ENCODE measurements around the gene CDSN.

Gene CDSN

DNA sequence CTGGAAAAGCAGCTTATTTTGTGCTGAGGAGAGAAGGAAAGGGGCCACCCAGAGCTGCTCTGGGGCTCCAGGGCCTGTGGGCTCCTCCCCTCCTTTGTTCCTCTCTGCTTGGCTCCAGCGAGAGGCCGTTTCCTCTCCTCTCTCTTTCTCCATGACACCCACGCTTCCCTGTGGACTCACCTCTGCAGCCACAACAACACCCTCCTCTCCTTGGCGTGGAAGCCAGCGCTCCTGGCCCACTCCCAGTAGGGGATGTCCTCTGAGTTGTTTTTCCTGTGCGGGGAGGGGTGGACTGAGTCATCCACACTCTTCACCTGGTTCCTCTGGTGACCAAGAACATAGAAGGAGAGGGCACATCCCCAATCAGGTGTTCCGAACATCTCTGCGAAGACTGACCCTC lies 4.9 kb upstream of the CDSN start:
- H3K4me2 ChIP-seq = peak overlapping the region in 10 of 11 experiments; percentile 21 to 67 (median 38); a peak in 16 of 22 replicates
- H3K4me1 ChIP-seq = peaks cover 24 to 33% (median 27%) of the 10 kb centered on the region in 10 experiments; a peak in 19 of 20 replicates
- H3K36me3 ChIP-seq = no peaks in the 10 kb centered on the region
- no peak overlapping the region for H3K4me3 ChIP-seq
- H3K27me3 ChIP-seq = no peaks in the 10 kb centered on the region
- no peak for TF ChIP-seq Cebpa-rat (IDR thresholded peaks at IDR 0.05)
- no peak overlapping the region for H3K9ac ChIP-seq
- no peaks in the 10 kb centered on the region for H3K9me3 ChIP-seq (replicated peaks in 1 of 11)
- H4K20me1 ChIP-seq = no peaks in the 10 kb centered on the region
- no peak overlapping the region for H3K27ac ChIP-seq

DNA sequence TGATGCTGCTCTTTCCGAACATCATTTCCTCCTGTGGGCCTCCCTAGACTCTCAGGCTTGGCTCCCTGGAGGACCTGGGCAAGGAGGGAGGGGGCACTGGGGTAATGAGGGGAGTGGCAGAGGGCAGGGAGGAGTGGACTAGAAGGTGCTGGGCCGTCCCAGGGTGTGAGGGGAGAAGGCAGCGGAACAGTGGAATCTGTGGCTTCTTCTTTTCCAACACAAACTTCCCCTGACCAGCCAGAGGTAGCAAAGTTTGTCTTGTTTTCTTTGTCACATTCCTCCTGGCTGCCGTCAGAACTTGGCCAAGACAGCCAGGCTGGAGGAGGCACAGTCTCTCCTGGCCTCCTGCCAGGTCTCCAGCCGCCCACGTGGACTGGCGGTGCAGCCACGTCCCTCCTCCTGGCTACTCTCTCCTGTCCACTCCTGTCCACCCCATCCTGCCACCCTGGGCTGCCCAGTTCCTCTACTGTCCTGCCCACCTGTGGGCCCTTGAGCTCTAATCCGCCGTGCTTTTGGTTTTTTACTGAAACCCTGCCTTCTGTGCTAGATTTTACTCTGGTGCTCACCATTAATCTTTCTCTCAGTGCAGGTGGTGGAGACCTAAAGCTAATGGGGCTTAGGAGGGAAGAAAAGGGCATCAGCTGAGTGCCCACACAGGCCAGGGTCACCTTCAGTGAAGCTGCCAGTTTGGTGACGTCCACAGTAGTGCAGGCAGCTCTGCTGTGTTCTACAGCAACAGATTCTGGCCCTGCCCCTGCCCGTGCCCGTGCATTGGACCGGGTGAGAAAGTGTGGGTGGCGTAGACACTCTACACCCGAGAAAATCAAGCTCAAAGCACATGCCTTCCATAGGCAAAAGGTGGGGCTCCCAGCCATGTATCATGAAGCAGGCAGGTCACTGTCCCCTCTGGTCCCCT lies 2.8 kb upstream of the CDSN start:
- H3K36me3 ChIP-seq = no peaks in the 10 kb centered on the region
- 0 out of 22 replicates have a peak overlapping the region, but pooled peaks of 1 of the 11 experiments have one; percentile 2 for H3K27ac ChIP-seq
- H3K4me3 ChIP-seq = no peak overlapping the region

DNA sequence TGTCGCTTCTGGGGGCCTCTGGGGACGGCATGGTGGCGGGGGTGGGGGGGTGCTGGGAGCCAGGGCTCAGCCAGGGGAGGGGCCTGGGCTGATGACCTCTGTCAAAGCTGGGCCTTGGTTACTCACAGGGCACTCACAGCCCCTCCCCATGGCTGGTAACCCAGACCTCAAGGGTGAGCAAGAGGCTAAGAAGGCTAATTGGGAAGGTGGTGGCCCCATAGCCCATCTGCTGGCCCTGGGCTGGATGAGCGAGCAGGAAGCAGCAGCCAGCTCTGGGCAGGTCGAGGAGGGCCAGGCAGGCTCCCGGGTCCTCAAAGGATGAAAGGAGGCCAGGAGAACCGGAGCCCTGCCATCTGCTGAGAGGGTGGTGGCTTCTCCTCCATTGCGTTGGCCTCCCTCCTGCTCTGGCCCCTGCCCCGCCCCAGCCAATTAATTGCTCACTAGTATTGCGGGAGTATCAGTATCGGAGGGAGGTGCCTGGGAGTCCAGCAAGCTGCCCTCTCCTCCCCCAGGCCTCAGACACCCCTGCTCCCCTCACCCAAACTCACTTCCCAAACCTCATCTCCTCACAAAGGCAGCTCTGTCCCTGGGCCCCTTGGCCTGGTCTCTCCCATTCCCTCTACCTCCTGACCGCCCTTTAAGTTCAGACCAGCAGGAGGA lies 1.0 kb upstream of the CDSN start:
- no peak for TF ChIP-seq Cebpa-rat (IDR thresholded peaks at IDR 0.05)
- no peaks in the 10 kb centered on the region for H3K9me3 ChIP-seq (replicated peaks in 1 of 11)
- peak overlapping the region in 1 of 11 experiments; percentile 16; a peak in 1 of 22 replicates for H3K27ac ChIP-seq
- H3K4me1 ChIP-seq = peaks cover 24 to 32% (median 27%) of the 10 kb centered on the region in 10 experiments; a peak in 19 of 20 replicates
- no peaks in the 10 kb centered on the region for H3K36me3 ChIP-seq
- no peaks in the 10 kb centered on the region for H3K27me3 ChIP-seq
- H3K4me2 ChIP-seq = 0 out of 22 replicates have a peak overlapping the region, but pooled peaks of 1 of the 11 experiments have one; percentile 49
- H4K20me1 ChIP-seq = no peaks in the 10 kb centered on the region
- H3K9ac ChIP-seq = no peak overlapping the region
- H3K4me3 ChIP-seq = no peak overlapping the region

More for the DNA sequence above, 2.8 kb upstream of the CDSN start:
- Histone ChIP-seq H3K4me1 (peaks cover 24 to 33% (median 27%) of the 10 kb centered on the region in 10 experiments; a peak in 19 of 20 replicates), H3K9ac (no peak overlapping the region), H3K4me2 (peak overlapping the region in 10 of 11 experiments; percentile 2 to 57 (median 44); a peak in 16 of 22 replicates), H4K20me1 (no peaks in the 10 kb centered on the region), H3K27me3 (no peaks in the 10 kb centered on the region), H3K9me3 (replicated peaks in 1 of 11) (no peaks in the 10 kb centered on the region)
- no peak for TF ChIP-seq Cebpa-rat (IDR thresholded peaks at IDR 0.05)

DNA sequence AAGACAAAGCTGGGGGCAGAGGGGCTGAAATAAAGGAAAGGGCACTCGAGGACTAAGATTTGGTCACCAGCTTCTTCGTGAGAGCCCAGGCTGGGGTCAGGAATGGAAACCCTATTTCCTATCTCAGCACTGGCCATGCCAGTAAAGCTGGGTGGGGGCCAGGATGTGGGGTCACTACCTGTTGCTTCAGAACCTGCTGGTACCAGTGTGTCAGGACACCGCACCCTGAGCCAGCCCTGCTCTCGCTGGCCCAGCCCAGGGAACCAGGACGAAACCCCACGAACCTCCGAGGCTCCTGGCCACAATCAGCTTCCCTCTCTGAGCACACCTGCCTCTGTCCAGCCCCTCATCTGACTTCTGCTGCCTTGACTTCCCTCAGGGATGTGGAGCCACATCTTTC lies 2.1 kb downstream of the CDSN start:
- Histone ChIP-seq H3K9me3 (replicated peaks in 1 of 11) (no peaks in the 10 kb centered on the region), H3K4me1 (peaks cover 13 to 29% (median 16%) of the 10 kb centered on the region in 10 experiments; a peak in 19 of 20 replicates), H3K27me3 (no peaks in the 10 kb centered on the region), H3K36me3 (no peaks in the 10 kb centered on the region), H4K20me1 (no peaks in the 10 kb centered on the region), H3K9ac (no peak overlapping the region), H3K4me2 (no peak overlapping the region), H3K27ac (no peak overlapping the region), H3K4me3 (no peak overlapping the region)
- no peak for TF ChIP-seq Cebpa-rat (IDR thresholded peaks at IDR 0.05)

DNA sequence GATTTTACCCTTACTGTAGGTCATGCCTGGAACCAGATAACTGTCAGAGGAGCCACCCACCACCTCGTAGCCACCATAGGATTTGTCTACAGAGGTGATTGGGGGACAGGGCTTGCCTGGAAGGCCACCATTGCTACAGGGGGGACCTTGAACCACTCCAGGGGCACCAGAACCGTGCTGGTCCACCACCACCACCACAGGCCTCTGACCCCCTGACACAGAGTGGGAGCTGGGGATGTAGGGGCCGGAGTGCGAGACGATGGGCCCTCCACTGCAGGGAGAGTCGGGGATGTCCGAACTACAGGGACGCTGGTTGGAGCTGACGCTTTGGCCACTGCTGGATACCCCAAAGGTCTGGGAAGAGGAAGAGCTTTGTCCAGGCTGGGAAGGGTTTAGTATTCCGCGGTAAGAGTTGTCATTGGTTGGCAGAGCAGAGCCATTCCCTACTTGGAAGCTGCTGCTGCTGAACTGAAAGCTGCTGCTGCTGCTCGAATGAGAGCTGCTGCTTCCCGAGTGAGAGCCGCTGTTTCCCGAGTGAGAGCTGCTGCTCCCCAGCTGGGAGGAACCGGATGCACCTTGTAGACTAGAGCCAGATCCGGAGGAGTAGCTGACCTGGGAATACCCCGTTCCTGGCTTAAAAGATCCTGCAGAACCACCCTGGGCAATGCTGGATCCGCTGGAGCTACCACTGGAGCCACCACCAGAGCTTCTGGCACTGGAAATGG lies 3.4 kb downstream of the CDSN start:
- TF ChIP-seq Cebpa-rat (IDR thresholded peaks at IDR 0.05) = no peak
- Histone ChIP-seq H3K27ac (no peak overlapping the region), H3K9ac (no peak overlapping the region), H3K9me3 (replicated peaks in 1 of 11) (no peaks in the 10 kb centered on the region), H3K4me2 (no peak overlapping the region), H3K4me3 (no peak overlapping the region), H3K4me1 (peaks cover under 1 to 18% (median 3%) of the 10 kb centered on the region in 10 experiments; a peak in 14 of 20 replicates), H3K36me3 (no peaks in the 10 kb centered on the region), H3K27me3 (no peaks in the 10 kb centered on the region), H4K20me1 (peaks cover 0 to under 1% (median 0%) of the 10 kb centered on the region in 11 experiments; a peak in 1 of 22 replicates)

DNA sequence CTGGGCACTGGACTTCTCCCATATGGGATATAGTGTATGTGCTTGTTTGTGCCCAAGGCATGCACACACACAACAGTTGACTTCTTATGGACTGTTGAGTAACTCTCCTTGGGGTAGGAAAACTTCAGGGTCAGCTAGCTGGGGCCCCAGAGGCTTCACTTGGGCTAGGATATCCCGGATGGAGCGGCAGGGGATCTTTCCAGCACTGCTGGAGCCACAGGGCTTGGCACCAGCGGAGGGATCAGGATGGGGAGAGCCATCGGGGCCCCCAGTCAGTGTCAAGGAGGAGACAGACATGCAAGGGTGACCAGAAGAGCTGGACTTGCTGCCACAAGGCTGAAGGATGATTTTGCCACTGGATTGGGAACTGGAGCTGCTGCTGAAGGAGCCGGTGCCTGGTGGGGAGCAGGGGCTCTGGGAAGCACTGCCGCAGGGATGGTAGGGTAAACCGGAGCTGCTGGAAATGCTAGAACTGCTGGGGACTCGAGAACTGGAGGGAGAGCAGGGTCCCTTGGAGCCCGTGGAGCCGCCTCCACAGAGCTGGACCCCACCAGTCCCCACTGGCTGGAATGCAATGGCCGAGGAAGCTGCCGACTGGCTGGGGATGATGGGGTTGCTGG lies 4.2 kb downstream of the CDSN start:
- no peaks in the 10 kb centered on the region for H3K27me3 ChIP-seq
- no peak for TF ChIP-seq Cebpa-rat (IDR thresholded peaks at IDR 0.05)
- peaks cover 0 to 18% (median 0%) of the 10 kb centered on the region in 10 experiments; a peak in 6 of 20 replicates for H3K4me1 ChIP-seq
- H4K20me1 ChIP-seq = peaks cover 0 to 3% (median 0%) of the 10 kb centered on the region in 11 experiments; a peak in 1 of 22 replicates
- peak overlapping the region in 3 of 11 experiments; percentile 24 to 52 (median 31); a peak in 2 of 22 replicates for H3K4me2 ChIP-seq
- no peak overlapping the region for H3K9ac ChIP-seq
- no peaks in the 10 kb centered on the region for H3K9me3 ChIP-seq (replicated peaks in 1 of 11)
- H3K4me3 ChIP-seq = no peak overlapping the region
- no peaks in the 10 kb centered on the region for H3K36me3 ChIP-seq
- H3K27ac ChIP-seq = no peak overlapping the region

DNA sequence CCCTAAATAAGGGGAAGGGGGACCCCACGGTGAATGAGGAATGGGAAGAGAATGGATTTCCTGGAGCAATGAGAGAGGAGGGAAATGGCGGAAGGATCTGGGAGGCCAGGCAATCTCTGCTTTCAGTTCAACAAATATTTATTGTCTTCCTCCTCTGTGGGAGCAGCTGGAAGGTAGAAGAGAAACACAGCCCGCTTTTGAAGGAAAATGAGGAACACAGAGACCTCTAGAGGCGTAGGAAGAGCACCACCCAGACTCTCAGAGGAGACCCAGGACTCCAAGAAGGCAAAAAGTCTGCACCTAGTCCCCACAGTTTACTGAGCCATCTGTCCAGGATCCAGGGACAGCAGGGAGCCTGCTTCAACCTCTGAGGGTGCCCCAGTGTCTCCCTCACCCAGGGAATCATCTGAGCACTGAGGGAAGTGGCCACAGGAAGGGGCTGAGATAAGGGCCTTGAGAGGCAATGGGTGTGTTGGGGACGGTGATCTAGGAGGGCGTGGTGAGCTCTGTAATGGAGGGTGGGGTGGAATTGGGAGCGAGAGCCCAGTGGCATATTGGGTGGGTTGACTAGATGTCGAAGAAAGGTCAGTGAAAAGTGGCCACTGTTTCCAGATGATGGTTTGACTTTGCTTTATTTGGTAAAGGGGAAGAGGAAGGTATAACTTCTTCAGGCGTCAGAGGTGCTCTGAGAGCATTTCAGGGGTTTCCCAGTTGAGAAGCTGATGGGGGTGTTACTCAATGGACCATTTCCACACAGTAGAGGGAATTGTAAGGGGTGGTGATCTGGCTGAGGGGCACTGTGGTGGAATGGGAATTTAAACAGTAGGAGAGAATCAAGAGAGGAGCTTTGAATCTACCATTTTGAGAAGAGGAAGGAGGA lies 5.0 kb downstream of the CDSN start:
- Histone ChIP-seq H3K9me3 (replicated peaks in 1 of 11) (no peaks in the 10 kb centered on the region), H3K4me1 (peaks cover 0 to 18% (median 0%) of the 10 kb centered on the region in 10 experiments; a peak in 6 of 20 replicates), H3K4me2 (peak overlapping the region in 3 of 11 experiments; percentile 24 to 52 (median 31); a peak in 4 of 22 replicates), H3K27me3 (no peaks in the 10 kb centered on the region), H4K20me1 (peaks cover 0 to 3% (median 0%) of the 10 kb centered on the region in 11 experiments; a peak in 1 of 22 replicates), H3K9ac (no peak overlapping the region), H3K36me3 (no peaks in the 10 kb centered on the region), H3K27ac (no peak overlapping the region), H3K4me3 (no peak overlapping the region)
- TF ChIP-seq Cebpa-rat (IDR thresholded peaks at IDR 0.05) = no peak
